BLaER1 treated with 17β-estradiol and CSF1 and Interleukin-3, amounts not matched to agents 10 nM and 100 nM (cell line): Measurements from ENCODE around the gene OLFML1.

Source experiments
- H3K27ac ChIP-seq, 11 experiments: shearing (Covaris generic); formaldehyde crosslinking; 2 replicates each; pipeline ENCODE4 v1.8.1; 2022
- H3K27me3 ChIP-seq, 11 experiments: shearing (Covaris generic); formaldehyde crosslinking; 2 replicates each; pipeline ENCODE4 v1.8.1; 2022
- H3K36me3 ChIP-seq, 11 experiments: shearing (Covaris generic); formaldehyde crosslinking; 2 replicates each; pipeline ENCODE4 v1.8.1; 2022
- H3K4me1 ChIP-seq, 10 experiments: shearing (Covaris generic); formaldehyde crosslinking; 2 replicates each; pipeline ENCODE4 v1.8.1; 2022
- H3K4me2 ChIP-seq, 11 experiments: shearing (Covaris generic); formaldehyde crosslinking; 2 replicates each; pipeline ENCODE4 v1.8.1; 2022
- H3K4me3 ChIP-seq, 10 experiments: shearing (Covaris generic); formaldehyde crosslinking; 2 replicates each; pipeline ENCODE4 v1.8.1; 2022
- H3K9ac ChIP-seq, 11 experiments: shearing (Covaris generic); formaldehyde crosslinking; 2 replicates each; pipeline ENCODE4 v1.8.1; 2022
- H3K9me3 ChIP-seq, 11 experiments: shearing (Covaris generic); formaldehyde crosslinking; replicated peaks in 1 of 11; 2 replicates each; pipeline ENCODE4 v1.8.1; 2022
- H4K20me1 ChIP-seq, 11 experiments: shearing (Covaris generic); formaldehyde crosslinking; 2 replicates each; pipeline ENCODE4 v1.8.1; 2022
- Cebpa-rat ChIP-seq, 11 experiments: shearing (Covaris generic); IDR thresholded peaks; 2 replicates each; pipeline ENCODE4 v1.8.1; 2022

Gene OLFML1

DNA sequence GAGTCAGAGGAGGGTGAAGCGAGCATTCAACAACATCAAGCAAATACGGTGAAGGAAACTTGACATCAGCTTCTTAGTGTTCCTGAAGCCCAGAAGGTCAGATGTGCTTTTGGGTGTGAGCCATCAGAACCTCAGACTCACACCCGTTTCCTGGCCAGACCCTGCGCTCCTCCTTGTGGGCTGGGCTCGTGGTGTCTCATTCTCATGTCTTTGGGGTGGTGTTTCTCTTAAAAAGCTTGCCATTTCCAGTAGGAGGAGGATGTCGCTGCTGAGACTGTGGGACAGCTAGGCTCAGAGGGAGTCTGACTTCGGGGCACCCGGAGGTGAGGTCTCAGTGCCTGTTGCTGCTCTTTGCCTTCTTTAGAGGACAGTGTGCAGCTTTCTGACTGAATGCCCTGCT is 52.7 kb downstream of the OLFML1 start:
- TF ChIP-seq Cebpa-rat (IDR thresholded peaks at IDR 0.05) = no peak
- Histone ChIP-seq H3K4me2 (peak overlapping the region in 3 of 11 experiments; percentile 18 to 24 (median 20); a peak in 5 of 22 replicates), H3K4me1 (peaks cover 19 to 41% (median 25%) of the 10 kb centered on the region in 10 experiments), H3K36me3 (0 out of 22 replicates have a peak, but pooled peaks cover 0 to 15% (median 0%) of the 10 kb centered on the region in 11 experiments), H3K27ac (no peak overlapping the region), H3K9ac (no peak overlapping the region), H4K20me1 (peaks cover 7 to 100% (median 57%) of the 10 kb centered on the region in 11 experiments; a peak in 16 of 22 replicates), H3K27me3 (no peaks in the 10 kb centered on the region), H3K4me3 (no peak overlapping the region), H3K9me3 (no peaks in the 10 kb centered on the region)

GRCh38 chr11:7538466-7539454 is 53.5 kb downstream of the OLFML1 start:
- Histone ChIP-seq H3K9ac (no peak overlapping the region), H3K27ac (no peak overlapping the region), H3K4me2 (peak overlapping the region in 3 of 11 experiments; percentile 18 to 24 (median 20); a peak in 4 of 22 replicates), H3K4me1 (peaks cover 15 to 34% (median 21%) of the 10 kb centered on the region in 10 experiments), H3K9me3 (no peaks in the 10 kb centered on the region), H4K20me1 (peaks cover 7 to 100% (median 60%) of the 10 kb centered on the region in 11 experiments; a peak in 16 of 22 replicates), H3K4me3 (no peak overlapping the region), H3K27me3 (no peaks in the 10 kb centered on the region), H3K36me3 (0 out of 22 replicates have a peak, but pooled peaks cover 0 to 15% (median 0%) of the 10 kb centered on the region in 11 experiments)
- no peak for TF ChIP-seq Cebpa-rat (IDR thresholded peaks at IDR 0.05)

DNA sequence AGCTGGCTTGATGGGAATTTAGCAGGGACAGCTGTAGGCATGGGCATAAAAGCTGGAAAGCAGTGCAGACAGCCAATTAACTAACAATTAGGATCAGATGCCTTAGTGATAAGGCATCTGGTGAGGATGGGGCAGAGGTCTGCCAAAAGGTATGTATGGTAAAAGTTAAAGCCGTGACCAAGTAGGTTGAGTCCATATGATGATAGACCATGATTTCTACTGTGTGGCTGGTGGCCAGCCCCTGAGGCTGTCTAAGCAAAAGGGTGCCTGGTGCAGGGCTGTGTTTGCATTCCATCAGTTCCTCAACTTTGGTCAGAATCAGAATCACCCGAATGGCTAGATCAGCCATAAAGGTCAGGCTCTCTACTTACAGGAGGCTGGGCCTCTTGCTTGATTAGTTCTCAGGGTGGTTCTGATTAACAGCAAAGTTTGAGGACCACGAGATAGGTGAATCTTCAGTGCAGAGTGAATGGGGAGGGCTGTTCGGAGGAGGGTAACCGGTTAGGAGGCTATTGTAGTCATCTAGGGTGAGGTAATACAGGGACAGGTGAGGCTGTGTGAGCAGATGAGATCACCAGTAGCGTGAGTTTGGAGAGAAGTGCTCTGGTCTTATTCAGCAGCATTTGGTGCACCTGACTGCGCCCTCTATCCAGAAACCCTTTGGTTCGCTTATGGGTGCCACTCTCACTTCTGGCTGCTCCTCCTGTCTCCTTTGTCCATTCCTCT is 55.7 kb downstream of the OLFML1 start:
- no peak for TF ChIP-seq Cebpa-rat (IDR thresholded peaks at IDR 0.05)
- Histone ChIP-seq H3K9ac (no peak overlapping the region), H3K36me3 (peaks cover 0 to 24% (median 0%) of the 10 kb centered on the region in 11 experiments; a peak in 2 of 22 replicates), H3K27me3 (no peaks in the 10 kb centered on the region), H4K20me1 (peaks cover 7 to 100% (median 56%) of the 10 kb centered on the region in 11 experiments; a peak in 16 of 22 replicates), H3K4me1 (peaks cover 0 to 22% (median 2%) of the 10 kb centered on the region in 10 experiments; a peak in 7 of 20 replicates), H3K9me3 (no peaks in the 10 kb centered on the region), H3K4me3 (no peak overlapping the region), H3K4me2 (no peak overlapping the region), H3K27ac (no peak overlapping the region)

DNA sequence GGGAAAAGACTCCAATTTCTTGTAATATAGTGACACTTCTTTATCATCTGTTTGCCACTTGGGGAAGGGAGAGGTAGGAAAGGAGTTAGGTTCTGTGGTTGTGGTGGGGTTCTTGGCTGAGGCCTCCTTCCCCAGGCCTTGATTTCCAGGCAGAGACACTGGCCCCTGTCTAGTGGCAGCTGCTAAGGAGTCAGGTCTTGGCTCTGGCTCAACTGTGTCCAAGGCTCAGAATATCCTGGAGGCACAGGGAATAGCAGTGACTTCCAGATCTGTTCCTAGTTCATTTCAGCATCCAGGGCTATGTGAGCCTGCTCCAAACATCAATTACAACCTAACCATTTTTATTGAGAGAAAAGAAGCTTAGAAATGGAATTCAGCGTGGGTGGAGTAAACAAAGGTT is 58.0 kb downstream of the OLFML1 start:
- Histone ChIP-seq H3K36me3 (peaks cover 0 to 25% (median 0%) of the 10 kb centered on the region in 11 experiments; a peak in 3 of 22 replicates), H3K9ac (no peak overlapping the region), H3K9me3 (no peaks in the 10 kb centered on the region), H3K27me3 (no peaks in the 10 kb centered on the region), H3K27ac (no peak overlapping the region), H3K4me2 (no peak overlapping the region), H3K4me3 (no peak overlapping the region), H3K4me1 (peaks cover 0 to 11% (median 0%) of the 10 kb centered on the region in 10 experiments; a peak in 7 of 20 replicates), H4K20me1 (peaks cover 11 to 100% (median 70%) of the 10 kb centered on the region in 11 experiments; a peak in 18 of 22 replicates)
- no peak for TF ChIP-seq Cebpa-rat (IDR thresholded peaks at IDR 0.05)

DNA sequence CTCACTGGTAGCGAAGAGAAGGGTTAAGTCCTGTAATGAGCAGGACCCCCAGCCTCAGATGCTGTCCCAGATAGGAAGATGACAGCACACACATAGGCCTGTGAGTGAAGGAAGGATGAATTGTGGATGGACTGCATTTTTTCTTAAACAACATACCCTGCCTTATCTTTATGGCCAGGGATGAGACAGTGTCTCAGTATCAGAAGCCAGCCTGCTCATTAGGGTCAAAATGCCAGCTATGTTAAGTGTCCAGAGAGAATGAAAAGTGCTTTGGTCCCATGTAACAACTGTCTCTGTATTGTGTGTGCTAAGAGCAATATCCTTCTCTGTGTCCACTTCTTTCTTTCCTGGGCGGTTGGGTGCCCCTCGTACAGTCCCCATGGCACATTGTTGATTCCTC is 58.7 kb downstream of the OLFML1 start:
- Histone ChIP-seq H3K27me3 (no peaks in the 10 kb centered on the region), H3K4me3 (no peak overlapping the region), H3K36me3 (peaks cover 0 to 32% (median 0%) of the 10 kb centered on the region in 11 experiments; a peak in 4 of 22 replicates), H3K9ac (no peak overlapping the region), H3K9me3 (no peaks in the 10 kb centered on the region), H3K27ac (no peak overlapping the region), H3K4me1 (peaks cover 0 to 9% (median 0%) of the 10 kb centered on the region in 10 experiments; a peak in 2 of 20 replicates), H3K4me2 (no peak overlapping the region), H4K20me1 (peaks cover 13 to 100% (median 71%) of the 10 kb centered on the region in 11 experiments; a peak in 18 of 22 replicates)
- TF ChIP-seq Cebpa-rat (IDR thresholded peaks at IDR 0.05) = no peak

DNA sequence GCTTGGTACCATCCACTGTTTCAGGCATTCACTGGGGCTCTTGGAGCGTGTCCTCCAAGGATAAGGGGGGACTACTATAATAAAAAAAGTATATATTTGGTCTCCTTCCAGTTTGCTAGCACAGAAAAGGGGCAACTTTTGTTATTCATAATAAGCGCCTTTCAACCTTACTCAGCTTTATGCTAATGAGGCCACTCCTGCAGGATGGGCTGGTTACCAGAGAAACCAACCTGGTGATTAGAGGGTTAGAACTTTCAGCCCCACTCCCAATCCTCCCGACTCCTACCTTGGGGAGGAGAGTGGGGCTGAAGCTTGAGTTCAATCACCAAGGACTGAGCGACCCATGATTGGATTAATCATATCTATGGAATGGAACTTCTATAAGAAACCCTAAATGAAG is 60.3 kb downstream of the OLFML1 start:
- H3K27ac ChIP-seq = no peak overlapping the region
- 0 out of 22 replicates have a peak overlapping the region, but pooled peaks of 1 of the 11 experiments have one; percentile 7 for H3K4me2 ChIP-seq
- H3K9ac ChIP-seq = no peak overlapping the region
- H4K20me1 ChIP-seq = peaks cover 11 to 100% (median 56%) of the 10 kb centered on the region in 11 experiments; a peak in 17 of 22 replicates
- no peaks in the 10 kb centered on the region for H3K27me3 ChIP-seq
- no peak overlapping the region for H3K4me3 ChIP-seq
- H3K9me3 ChIP-seq = no peaks in the 10 kb centered on the region
- H3K36me3 ChIP-seq = peaks cover 0 to 43% (median 0%) of the 10 kb centered on the region in 11 experiments; a peak in 8 of 22 replicates
- no peak for TF ChIP-seq Cebpa-rat (IDR thresholded peaks at IDR 0.05)
- peaks cover 0 to 9% (median 0%) of the 10 kb centered on the region in 10 experiments; a peak in 2 of 20 replicates for H3K4me1 ChIP-seq

GRCh38 chr11:7546324-7546791 is 61.1 kb downstream of the OLFML1 start:
- Histone ChIP-seq H3K9ac (no peak overlapping the region), H3K4me1 (peaks cover 0 to 9% (median 0%) of the 10 kb centered on the region in 10 experiments; a peak in 2 of 20 replicates), H3K27ac (no peak overlapping the region), H3K36me3 (peaks cover 0 to 50% (median 0%) of the 10 kb centered on the region in 11 experiments; a peak in 8 of 22 replicates), H3K9me3 (no peaks in the 10 kb centered on the region), H3K4me2 (no peak overlapping the region), H3K4me3 (no peak overlapping the region), H4K20me1 (peaks cover 6 to 100% (median 48%) of the 10 kb centered on the region in 11 experiments; a peak in 17 of 22 replicates), H3K27me3 (no peaks in the 10 kb centered on the region)
- TF ChIP-seq Cebpa-rat (IDR thresholded peaks at IDR 0.05) = no peak

DNA sequence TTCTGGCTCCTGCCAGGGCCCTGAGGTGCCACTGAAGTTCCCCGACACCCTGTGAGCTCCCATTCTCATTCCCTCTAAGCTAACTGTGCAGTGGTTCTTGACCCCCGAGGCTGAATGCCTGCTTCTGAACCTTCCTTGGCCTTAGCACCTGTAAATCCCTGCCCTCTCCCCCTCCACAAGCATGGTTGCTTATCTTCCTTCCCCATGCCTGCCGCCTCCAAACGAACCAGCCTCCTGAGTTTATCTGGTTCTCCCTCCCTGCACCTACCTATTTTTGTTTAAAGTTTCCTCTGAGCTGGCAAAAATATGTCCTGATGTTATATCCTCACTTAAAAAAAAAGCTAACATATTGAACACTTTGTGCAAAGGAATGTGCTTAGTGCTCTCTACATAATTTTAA is 62.4 kb downstream of the OLFML1 start:
- H3K27me3 ChIP-seq = no peaks in the 10 kb centered on the region
- TF ChIP-seq Cebpa-rat (IDR thresholded peaks at IDR 0.05) = no peak
- no peak overlapping the region for H3K4me2 ChIP-seq
- H3K36me3 ChIP-seq = peaks cover 0 to 63% (median 0%) of the 10 kb centered on the region in 11 experiments; a peak in 8 of 22 replicates
- no peaks in the 10 kb centered on the region for H3K9me3 ChIP-seq
- H3K9ac ChIP-seq = no peak overlapping the region
- peaks cover 6 to 100% (median 44%) of the 10 kb centered on the region in 11 experiments; a peak in 17 of 22 replicates for H4K20me1 ChIP-seq
- no peak overlapping the region for H3K27ac ChIP-seq
- no peak overlapping the region for H3K4me3 ChIP-seq
- H3K4me1 ChIP-seq = peaks cover 0 to 9% (median 0%) of the 10 kb centered on the region in 10 experiments; a peak in 2 of 20 replicates
